GM04503 (cell line): ENCODE measurements around the gene B4GALT1.
A peak's percentile ranks its signal among the peaks of the same experiment; 100 is the strongest.

Source experiments
- DNase-seq: peaks from one replicate; pipeline ENCODE4 v3.0.0-alpha.2; 2012; ENCODE audit warnings: low read depth

B4GALT1 gene

DNA sequence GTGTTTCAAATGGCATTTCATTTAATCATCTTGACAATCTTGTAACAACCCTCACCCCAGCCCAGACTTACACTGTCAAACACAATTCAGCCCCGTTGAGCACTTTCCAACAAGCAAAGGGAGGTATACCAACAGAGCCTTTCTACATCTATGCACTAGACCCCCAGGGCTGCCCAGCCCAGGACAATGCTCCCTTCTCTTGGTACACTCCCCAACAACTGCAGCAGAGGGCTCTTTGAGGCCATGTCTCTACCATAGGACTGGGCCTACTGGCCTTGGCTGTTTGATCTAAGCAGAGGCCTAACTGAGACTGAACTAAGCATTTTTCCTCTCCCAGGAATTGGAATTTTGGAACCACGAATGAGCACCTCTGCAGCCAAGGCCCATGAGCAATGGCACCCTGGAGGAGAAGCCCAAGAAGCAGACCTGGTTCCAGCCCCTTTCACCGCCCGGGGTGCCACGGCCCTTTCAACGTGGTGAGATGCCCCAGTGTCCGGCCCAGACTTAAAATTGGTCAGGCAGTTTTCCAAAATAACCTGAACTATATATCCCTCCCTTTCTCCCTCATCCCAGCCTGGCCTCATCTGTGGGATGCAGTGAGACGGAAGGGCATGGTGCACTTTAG, 43.6 kb downstream of the B4GALT1 start:
- DNase-seq = no peak

DNA sequence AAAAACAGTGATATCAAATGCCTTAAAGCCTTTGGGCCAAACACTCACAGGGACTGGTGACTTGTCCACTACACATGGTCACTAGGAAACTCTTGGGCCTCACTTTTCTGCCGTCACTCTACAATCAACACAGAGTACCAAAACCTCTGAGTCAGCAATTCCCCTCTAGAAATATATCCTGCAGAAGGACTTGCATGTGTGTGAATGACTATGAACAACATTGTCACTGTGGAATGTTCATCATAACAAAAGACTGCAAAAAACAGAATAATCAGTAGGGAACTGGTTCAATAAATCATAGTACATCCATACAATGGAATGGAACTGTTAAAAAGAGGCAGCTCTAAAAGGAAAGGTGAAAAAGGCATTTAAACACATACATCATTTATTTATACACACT, 46.5 kb downstream of the B4GALT1 start:
- DNase-seq = no peak

DNA sequence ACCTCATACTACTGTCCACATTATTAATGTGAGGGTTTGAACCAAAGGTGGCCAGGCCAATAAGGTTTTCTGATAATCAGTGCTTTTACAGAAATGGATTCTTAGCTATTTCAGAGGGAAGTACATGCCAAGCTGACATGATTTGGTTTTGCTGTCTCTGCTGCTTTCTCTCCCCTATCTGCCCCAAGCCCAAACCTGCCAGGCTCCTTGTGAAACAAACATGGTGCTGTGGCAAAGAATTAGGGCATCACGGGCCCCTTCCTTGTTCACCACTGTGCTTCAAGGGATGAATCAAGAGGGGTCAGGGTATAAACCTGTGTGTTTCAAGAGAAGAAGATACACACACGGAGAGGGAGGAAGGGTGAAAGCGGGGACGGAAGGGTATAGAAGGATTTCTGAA, 49.3 kb downstream of the B4GALT1 start:
- DNase-seq = no peak

DNA sequence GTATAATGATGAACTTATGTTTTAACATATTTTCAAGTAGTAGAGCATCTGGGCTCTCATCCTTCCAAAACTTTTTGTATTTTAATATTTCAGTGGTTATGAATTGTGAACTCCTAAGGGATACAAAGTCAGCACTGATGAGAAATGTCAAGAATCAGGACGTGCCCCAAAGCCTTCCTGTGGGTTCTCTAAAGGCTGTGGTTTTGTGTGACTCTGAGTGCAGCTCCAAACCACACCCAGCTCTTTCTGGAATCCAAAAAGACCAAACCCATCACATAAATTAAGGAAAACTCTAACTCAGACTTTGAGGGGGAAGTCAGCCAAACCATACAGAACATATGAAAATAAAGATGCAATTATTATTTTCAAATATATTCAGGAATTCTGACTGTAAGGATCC, 49.8 kb downstream of the B4GALT1 start:
- DNase-seq = peak; percentile 51

DNA sequence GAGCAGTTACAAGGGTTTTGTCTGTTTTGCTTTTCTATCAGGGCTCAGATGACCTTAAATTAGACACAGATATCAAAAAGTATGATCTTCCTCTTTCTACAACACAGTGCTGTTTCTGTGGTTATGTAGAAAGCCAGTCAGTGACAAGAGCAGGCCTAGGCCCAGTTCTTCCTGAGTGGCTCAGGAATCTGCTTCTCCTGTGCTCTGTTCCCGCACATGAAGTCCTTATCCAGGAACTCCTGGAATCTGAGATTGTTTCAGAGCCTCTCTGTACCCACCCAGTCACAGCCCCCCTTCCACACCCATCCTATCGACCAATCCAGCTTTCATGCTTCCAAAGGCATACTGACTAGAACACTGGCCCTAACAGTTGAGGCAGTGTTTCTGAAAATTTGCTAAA, 50.3 kb downstream of the B4GALT1 start:
- DNase-seq = peak; percentile 27

DNA sequence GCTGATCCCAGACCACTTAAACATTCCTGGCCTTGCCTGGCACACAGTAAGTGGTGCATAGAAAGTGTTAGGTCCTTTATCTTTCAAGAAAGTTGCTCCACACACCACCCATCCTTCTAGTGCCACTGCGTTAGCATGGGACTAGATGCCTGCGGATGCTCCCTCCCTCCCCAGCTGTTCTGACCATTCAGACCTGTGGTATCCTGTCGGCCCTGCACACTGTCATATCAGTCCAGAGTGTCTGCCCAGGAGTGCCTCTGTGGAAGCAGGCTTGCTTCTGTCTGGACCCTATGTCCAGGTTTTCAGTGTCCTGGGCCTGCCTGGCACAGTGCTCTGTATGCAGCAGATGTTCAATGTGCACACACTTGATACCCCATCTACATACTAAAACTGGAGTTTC, 52.4 kb downstream of the B4GALT1 start:
- DNase-seq = no peak

DNA sequence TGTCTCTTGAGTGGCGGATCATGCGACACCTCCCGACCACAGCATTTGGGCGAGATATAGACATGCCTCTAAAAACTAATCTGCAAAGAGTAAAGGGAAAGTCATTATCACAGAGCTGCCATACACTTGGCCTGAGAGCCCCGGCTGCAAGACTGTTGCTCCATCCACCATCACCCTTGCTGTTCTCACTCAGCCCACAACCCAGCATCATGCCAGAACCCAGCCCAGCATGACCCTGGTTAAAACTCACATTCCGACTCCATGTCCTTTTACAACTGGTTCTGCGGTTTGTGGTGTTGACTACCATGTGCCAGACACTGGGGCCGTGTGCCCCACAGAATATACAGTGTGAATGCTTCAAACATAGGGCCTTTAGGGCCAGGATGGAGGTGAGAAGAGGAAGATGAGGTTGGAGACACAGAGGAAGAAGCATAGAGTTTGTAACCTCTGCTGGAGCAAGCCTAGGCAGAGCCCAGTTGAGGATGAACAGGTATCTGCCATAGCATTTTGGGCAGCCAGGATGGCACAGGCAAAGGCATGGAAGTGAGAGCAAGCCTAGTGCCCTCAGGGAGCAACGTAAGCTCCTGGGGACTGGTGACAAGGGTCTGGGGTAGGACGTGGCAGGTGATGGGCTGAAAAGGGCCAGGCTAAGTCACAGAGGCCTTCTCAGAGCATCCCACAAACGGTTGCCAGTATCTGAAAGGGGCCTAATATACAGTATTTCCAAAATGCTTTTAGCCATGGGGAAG, 53.2 kb downstream of the B4GALT1 start:
- DNase-seq = no peak

DNA sequence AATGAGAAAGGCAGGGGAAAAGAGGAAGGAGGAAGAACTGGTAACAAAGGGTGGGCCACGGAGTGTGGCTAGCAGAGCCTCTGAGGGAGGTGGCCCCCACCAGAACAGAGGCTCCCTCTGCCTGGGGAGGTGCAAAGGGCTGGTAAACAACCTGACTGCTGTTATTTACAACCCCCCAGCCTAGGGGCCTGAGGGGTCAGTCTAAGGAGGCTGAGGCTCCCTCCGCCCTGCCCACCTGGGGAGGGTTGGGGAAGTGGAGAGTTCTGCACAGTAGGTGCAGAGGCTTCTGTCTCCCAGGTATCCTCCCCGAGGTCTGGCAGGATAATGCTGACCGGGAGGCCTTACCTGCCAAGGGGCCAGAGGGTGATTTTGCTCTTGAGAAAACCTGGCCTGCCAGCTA, 55.0 kb downstream of the B4GALT1 start:
- no peak for DNase-seq

DNA sequence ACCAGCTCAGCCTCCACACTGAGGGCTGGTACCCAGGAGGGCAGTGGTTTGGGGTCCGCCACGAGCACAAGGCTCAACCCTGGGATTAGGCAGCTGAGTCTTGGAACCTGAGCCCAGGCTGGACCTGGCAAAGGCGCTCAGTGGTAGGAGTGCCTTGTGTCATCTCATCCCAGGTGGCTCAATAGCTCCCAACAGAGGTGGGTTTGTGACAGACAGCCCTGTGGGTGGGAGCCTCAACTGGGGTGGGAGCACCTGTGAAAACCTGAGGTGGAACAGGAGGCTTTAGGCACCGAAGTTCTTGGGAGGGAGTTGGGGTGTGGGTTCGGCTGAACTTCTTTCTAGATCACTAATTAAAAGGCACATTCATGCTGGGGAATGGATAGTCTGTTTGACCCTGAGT, 55.5 kb downstream of the B4GALT1 start:
- no peak for DNase-seq

DNA sequence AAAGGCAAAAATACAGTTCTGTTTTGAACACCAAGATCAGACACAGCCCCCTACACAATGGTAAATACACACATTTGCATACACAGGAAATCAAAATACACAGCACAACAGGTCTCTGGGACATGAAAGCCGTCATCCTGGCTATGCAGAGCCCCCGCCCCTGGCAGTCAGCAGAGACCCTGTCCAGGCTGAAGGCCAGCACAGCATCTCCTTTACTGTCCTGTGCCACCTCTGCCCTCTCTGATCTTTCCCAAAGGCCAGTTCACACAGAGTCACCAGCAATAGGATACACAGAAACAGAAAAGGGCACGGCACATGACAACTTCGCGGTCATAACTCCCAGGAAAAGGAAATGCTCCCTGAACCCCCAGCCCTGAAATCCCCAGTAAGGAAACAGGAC, 56.5 kb downstream of the B4GALT1 start:
- DNase-seq = no peak

DNA sequence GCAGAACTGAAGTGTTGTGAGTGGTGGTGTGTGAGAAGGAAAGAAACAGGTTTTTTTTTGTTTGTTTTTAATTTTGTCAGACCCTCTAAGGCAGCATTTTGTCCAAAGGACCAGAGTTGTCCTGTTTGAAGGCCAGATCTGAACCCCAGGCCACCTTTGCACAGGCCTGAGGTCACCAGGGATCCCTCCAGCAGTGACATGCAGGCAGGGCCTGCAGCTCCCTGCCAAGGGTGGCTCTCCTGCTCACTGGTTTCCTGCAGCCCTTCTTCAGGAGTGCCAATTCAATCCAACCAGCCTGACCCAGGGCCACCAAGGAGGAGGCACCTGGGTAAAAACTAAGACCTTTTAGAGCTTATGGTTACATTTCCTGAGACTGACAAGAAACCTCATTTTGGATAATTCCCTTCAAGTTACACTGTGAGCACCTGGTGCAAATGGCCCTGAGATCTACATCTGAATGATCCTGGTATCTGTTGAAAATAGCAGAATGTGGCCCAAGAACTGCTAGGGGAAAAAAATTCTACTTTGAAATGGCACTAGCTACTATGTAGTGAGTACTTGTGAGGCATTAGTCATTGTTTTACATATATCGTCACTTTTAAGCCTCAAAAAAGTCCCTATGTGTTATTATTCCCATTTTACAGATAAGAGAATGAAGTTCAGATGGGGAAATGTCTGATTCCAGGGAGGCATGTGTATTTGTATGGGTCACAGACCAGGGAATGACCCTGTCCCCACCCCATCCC, 57.1 kb downstream of the B4GALT1 start:
- no peak for DNase-seq

DNA sequence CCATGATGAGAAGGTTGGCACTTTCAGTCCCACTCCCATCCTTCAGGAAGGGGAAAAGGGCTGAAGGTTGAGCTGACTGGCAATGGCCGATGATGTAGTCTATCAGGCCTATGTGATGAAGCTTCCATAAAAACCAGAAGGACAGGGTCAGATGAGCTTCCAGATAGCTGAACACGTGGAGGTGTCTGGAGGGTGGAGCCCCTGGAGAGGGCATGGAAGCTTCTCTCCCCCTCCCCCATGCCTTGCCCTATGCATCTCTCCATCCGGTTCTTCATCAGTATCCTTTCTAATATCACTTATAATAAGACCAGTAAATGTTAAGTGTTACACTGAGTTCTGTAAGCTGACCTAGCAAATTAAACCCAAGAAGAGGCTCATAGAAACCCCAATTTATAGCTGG, 58.0 kb downstream of the B4GALT1 start:
- DNase-seq = no peak

DNA sequence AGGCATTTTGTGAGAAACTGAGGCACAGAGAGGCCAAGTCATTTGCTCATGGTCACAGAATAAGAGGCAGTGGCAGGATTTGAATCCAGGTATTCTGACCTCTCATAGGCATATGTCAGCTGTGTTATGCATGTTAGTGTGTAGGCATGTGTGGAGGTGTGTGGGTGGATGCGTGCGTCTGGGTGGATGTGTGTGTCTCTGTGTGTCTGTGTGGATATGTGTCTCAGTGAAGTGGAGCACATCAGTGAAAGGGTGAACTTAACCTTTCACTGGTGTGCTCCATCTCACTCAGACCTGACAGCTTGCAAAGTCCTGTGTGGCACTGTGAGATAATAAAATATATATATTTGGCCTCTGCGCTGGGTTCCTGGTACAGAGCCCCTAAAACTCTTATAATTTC, 58.7 kb downstream of the B4GALT1 start:
- no peak for DNase-seq

DNA sequence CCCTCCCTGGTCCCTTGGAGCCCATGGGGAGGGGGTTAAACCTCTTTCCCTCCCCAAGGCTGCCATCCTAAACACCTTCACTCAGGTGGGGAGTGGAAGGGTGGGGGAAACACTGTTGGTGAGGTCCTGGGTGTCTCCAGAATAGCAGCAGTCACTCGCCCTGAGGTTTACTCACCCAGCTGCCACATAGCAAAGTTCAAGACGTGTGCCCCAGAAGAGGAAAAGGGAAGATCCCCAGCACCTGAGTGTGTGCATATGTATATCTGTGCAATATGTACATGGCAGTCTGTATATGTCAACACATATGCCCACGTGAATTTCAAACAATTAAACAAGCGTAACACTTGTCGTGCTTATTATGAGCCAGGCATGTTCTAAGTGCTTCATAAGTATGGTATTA, 59.4 kb downstream of the B4GALT1 start:
- DNase-seq = no peak

DNA sequence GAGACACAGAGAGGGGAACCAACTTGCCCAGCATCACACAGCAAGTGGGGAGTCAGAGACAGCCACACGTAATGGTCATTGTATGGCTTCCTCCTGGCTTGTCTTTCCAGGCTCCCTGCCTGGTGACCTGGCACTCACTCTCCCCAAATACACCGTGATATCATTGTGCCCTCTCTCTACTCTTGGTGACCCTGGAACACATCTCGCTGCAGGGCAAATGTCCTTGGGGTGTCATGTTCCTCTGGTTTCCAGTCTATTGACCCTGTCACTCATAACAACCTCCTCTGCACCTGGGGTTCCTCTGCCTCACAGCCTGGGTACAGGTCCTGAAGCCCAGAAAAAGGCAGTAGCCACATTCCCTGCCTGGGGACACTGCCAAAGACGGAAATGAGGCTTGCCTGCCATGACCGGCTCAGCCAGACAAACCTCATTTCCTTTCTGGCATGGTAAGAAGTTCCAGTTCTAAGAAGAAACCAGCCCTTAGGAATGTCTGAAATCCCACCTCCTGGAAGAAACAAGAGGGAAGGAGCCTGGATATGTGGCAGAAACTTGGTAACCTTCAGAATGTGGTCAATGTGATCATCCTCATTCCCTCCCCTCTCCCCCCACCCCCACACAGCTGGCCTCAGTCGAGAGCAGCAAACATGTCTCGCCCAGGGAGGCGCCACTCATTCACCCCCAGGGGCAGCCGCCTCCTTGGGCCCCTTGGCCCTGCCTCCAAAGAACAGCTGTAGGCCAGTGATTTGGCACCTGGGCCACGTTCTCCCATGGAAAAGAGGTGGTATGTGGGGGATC, 60.1 kb downstream of the B4GALT1 start:
- DNase-seq = peak; percentile 94

DNA sequence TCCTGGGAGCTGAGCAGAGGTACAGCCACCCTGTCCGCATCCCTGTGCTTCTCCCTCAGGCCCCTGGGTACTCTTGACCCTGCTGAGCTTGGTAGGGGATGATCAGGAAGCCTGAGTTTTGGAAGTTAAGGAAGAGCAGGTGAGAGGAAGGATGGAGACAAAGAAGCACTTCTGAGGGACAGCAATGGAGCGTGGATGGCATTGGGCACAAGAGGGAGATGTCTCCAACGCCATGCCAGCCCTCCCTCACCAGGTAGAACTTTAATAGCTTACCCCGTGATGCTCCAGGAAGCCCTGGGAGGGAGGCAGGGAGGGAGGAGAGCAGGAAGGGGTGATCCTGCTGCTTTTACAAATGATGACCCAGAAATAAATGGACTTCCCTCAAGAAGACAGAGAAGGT, 60.8 kb downstream of the B4GALT1 start:
- DNase-seq = no peak

DNA sequence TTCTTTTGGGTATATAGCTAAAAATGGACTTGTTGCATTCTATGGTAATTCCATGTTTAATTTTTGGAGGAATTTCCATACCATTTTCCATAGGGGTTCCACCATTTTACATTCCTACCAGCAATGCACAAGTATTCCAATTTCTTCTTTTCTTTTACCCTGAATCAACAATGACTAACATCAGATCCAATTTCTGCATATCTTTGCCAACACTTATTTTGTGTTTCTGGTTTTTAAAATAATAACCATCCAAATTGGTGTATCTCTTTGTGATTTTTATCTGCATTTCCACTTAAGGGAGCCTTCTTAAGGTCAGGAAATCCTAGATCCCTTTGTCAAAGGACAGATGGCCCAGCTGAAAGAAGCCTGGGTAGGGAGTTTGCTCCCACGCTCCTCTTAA, 61.2 kb downstream of the B4GALT1 start:
- DNase-seq = no peak

DNA sequence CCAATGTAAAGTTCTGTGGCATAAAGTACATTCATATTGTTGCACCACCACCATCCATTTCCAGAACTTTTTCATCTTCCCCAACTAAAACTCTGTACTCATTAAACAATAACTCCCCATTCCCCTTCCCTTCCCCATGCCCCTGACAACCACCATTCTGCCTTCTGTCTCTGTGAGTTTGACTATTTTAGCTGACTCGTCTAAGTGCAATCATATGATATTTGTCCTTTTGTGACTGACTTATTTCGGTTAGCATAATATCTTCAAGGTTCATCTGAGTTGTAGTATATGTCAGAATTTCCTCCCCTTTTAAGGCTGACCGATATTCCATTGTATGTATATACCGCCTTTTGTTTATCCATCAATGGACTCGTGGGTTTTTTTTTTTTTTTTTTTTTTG, 61.6 kb downstream of the B4GALT1 start:
- no peak for DNase-seq

DNA sequence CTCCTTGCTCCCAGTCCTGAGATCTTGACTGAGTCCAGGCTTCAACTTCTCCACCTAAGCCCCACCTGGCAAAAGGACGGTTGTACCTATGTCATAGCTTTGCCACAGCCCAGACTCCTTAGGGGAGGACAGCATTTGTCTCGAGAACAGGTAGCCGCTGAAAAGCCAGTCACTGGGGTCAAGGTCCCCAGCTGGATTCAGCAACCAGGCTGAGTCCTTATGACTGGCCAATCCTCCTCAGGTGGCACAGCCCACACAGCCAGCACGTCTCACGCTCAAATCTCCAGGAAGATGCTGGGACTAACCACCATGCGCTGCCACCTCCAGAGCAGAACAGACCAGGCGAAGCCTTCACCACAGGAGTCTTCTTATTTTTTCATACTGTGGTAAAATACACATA, 62.7 kb downstream of the B4GALT1 start:
- no peak for DNase-seq

DNA sequence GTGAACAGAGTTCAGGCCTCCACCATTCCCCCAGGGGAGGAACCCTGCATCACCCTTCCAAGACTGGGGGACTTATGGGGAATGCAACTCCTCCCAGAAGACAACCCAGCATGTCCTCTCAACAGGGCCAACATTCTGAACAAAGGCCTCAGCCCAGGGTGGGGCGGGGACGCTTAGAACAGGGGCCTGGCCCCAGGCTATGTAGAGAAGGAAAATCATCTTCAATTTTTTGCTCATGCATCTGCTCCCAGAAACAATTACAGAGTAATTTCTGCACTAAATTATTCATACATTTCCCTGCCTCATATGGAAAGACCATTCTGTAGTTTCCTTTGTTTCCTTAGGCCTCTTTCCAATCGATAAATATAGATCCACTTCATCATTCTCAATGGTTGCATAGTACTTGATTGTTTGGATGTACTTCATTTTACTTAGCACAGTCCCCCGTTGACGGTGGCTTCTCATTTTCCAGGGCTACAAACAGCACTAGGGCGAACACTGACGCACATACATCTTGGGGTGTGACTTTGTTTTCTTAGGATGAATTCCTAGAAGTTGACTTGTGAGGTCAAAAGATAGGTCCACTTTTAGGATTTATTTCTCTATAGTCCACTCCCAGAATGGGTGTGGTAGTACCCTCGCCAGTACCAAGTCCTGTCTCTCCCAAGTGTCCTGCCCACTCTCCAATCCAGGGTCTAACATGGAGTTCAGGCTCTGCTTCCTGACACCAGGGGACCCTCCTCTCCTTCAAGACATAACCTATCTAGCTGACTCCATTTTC, 63.4 kb downstream of the B4GALT1 start:
- DNase-seq = no peak

DNA sequence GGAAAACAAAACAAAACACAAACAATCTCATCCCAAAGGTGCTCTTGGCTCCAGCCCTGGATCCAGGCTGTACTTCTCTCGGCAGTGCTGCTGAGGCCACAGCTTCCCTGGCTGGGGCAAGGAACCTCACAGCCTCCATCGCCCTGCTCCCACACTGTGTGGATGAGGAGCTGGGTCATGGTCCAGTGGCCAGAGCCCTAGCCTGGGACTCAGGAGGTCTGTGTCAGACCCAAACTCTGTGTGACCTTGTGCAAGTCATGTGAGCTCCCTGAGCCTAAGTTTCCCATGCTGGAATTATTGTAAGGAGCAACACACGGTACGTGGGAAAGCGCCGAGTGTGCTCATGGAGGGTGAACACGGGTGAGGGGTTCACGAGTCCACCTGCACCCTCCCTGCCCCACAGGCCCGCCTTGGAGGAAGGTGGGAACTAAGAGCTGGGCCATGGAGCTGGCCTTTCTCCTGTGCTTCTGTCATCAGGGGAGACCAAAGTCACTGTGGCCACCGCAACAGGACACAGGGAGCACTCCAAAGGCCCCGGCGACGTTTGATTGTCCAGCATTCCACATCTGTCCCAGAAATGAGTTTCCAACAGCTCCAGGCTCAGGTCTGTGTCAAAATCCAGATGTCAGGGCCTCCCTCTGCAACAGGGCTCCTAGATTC, 64.5 kb downstream of the B4GALT1 start:
- no peak for DNase-seq
